HUES6 (cell line): ENCODE measurements around the gene UPB1.
"Not testable (repeated sequence)": the region's sequence is repeated elsewhere in the genome, so short reads cannot be mapped to it uniquely, and the experiment has no call there.

ENCODE experiments used
- H3K27ac ChIP-seq: 2 replicates; pipeline ENCODE4 v1.7.0; 2013; ENCODE audit warnings: low read depth, mild to moderate bottlenecking, low read length, inconsistent platforms
- H3K27me3 ChIP-seq: 2 replicates; pipeline ENCODE4 v1.6.1; 2013; ENCODE audit warnings: low read length; ENCODE audit not compliant: control insufficient read depth, insufficient read depth
- H3K36me3 ChIP-seq: 2 replicates; pipeline ENCODE4 v1.6.1; 2013; ENCODE audit warnings: low read length; ENCODE audit not compliant: control insufficient read depth, insufficient read depth
- H3K4me1 ChIP-seq: 2 replicates; pipeline ENCODE4 v1.6.1; 2013; ENCODE audit warnings: low read length; ENCODE audit not compliant: control insufficient read depth, insufficient read depth
- H3K4me3 ChIP-seq: 2 replicates; pipeline ENCODE4 v1.5.1; 2013; ENCODE audit warnings: low read depth, low read length
- H3K9ac ChIP-seq: one replicate; pipeline ENCODE4 v1.6.1; 2013; ENCODE audit warnings: mild to moderate bottlenecking, low read length
- H3K9me3 ChIP-seq: 2 replicates; pipeline ENCODE4 v1.6.1; 2013; ENCODE audit warnings: low read depth, low read length; ENCODE audit not compliant: control insufficient read depth, insufficient read depth

Gene UPB1

DNA sequence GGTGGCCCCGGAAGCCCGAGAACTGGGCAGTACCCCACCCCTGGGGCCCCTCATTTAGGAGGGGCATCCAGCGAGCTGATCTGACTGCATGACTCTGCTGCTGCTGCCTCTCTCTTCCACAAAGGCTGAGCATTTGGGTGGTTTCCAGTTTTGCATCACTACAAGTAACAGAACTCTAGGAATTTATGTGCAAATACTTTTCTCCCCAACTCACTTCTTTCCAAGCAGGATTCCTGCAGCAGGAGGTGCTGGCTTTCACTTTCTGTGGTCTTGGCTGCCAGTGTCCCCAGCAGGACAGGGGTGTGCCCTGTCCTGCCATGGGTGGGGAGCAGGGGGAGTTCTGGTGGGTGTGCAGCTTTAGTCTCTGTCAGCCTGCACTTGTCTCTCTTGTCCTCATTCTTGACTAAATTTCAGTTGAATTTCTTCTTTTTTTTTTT, 21.2 kb downstream of the UPB1 start:
- H3K36me3 ChIP-seq = no peaks in the 10 kb centered on the region
- peak overlapping the region; percentile 25; the same call in 1 of the 2 replicates for H3K27ac ChIP-seq
- no peak overlapping the region for H3K4me3 ChIP-seq
- no peak overlapping the region for H3K9ac ChIP-seq
- H3K9me3 ChIP-seq = no peaks in the 10 kb centered on the region
- H3K27me3 ChIP-seq = no peaks in the 10 kb centered on the region
- H3K4me1 ChIP-seq = peaks cover 10% of the 10 kb centered on the region; the same call in 1 of the 2 replicates

DNA sequence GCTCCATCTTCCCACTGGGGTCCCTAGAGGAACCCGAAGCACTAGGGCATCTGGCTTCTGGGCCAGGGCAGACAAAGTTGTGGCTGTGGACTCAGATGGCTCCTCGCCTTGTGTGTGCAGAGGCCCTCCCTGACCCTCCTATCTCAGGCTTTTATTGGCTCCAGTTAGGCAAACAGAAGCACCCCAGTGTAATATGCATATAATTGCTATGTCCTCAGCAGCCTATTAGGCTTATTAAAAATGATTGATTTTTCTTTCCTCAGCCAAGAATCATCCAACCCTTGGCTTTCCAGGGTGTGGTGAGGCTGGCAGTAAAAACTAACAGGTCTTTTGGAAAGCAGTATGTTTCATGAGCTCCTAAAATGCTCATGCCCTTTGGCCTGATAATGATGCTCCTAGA, 22.3 kb downstream of the UPB1 start:
- Histone ChIP-seq H3K9me3 (no peaks in the 10 kb centered on the region), H3K4me1 (peaks cover 17% of the 10 kb centered on the region), H3K36me3 (no peaks in the 10 kb centered on the region), H3K27ac (no peak overlapping the region), H3K27me3 (no peaks in the 10 kb centered on the region), H3K4me3 (no peak overlapping the region), H3K9ac (no peak overlapping the region)

DNA sequence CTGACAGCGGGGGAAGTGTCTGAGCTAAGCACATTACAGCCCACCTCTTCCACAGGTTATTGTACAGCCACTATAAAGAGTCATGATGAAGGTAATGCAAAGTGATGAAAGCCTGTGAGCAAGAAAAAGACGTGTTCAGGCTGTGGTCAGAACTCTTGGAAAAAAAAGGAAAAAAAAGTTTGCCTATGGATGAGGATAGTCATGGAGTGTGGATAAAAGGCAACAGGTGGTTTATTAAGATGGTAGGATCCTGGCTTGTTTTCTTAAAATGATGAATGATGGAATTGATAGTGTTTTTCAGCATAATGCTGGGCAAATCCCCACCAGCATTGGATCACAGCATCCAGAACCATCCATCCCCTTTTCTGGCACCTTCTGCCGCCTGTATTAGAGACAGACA, 23.1 kb downstream of the UPB1 start:
- Histone ChIP-seq H3K4me1 (peaks cover 17% of the 10 kb centered on the region), H3K9me3 (no peaks in the 10 kb centered on the region), H3K4me3 (no peak overlapping the region), H3K9ac (no peak overlapping the region), H3K36me3 (no peaks in the 10 kb centered on the region), H3K27ac (no peak overlapping the region), H3K27me3 (no peaks in the 10 kb centered on the region)

DNA sequence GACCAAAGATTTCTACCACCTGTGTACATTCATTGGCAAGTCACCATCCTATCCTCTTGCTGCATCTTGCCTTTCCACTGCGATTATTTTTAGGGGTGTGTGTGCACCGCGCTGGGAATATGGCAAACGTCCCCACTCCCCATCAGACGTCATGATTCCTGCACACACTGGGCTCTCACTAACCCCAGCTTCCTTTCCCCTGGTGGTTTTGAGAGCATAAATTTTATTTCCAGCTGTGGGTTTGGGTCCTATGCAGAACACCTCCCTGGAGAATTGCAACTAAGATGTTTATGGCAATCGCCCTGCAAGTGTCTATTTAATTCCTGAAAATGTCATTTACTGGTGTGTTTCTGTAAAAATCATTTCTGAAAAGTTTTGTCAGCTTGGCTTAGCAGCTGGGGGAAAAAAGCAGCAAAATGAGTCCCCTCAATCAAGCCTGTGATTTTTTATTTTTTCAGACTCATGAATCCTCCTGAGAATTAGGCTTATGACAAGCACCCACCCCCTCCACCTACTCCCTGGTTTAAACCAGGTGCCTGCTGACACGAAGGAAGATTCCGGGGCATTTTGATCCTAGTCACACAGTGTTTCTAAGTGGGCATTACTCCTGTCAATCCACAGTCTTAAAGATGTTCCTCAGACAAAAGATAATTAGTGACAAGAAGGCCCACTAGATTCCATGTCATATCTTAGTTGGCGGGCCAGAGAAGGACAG, 23.8 kb downstream of the UPB1 start:
- peaks cover 17% of the 10 kb centered on the region for H3K4me1 ChIP-seq
- no peak overlapping the region for H3K27ac ChIP-seq
- H3K36me3 ChIP-seq = no peaks in the 10 kb centered on the region
- H3K9ac ChIP-seq = no peak overlapping the region
- H3K9me3 ChIP-seq = no peaks in the 10 kb centered on the region
- H3K27me3 ChIP-seq = no peaks in the 10 kb centered on the region
- H3K4me3 ChIP-seq = no peak overlapping the region

DNA sequence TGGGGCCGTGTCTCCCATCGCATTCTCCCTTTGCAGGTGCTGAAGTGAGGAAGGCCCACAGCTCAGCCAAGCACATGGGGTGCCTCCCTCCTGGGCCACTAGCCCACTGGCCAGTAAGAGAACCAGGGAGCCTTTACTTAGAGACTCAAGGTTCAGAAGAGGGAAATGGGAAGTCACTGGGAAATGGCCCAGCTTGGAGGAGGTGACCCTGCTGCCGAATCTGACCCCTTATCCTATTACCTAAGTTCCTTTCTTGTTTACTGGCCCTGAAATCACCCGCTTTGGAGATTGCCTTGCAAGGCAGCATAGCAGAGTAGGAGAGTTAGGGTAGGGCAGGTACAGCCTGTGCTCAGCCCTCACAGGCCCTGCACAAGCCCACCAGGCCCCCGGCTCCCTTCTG, 24.4 kb downstream of the UPB1 start:
- Histone ChIP-seq H3K9me3 (no peaks in the 10 kb centered on the region), H3K27me3 (no peaks in the 10 kb centered on the region), H3K36me3 (no peaks in the 10 kb centered on the region), H3K9ac (no peak overlapping the region), H3K4me3 (no peak overlapping the region), H3K27ac (no peak overlapping the region), H3K4me1 (peaks cover 17% of the 10 kb centered on the region)

DNA sequence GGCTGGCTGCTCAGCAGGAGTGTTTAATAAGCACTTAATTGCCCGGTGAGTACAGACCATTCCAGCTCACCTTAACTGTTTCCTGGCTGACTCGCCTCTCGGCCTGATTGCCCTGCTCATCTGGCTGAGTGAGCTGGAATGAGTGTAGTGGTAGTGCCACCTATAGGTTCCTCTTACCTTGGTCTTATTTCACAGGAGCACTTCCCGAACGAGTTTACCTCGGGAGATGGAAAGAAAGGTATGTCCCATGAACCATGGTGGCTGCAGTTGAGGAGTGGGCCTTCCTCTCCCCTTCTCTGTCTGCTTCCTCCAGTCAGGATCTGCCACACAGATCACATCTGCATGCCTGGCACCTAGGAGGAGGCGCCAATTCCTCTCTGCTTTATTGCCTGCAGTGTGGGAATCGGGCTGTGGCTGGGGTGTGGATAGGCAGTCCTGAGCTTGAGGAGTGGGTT, 26.7 kb downstream of the UPB1 start:
- Histone ChIP-seq H3K9ac (no peak overlapping the region), H3K9me3 (no peaks in the 10 kb centered on the region), H3K27me3 (no peaks in the 10 kb centered on the region), H3K36me3 (no peaks in the 10 kb centered on the region), H3K27ac (no peak overlapping the region), H3K4me3 (no peak overlapping the region), H3K4me1 (peaks cover 10% of the 10 kb centered on the region)

DNA sequence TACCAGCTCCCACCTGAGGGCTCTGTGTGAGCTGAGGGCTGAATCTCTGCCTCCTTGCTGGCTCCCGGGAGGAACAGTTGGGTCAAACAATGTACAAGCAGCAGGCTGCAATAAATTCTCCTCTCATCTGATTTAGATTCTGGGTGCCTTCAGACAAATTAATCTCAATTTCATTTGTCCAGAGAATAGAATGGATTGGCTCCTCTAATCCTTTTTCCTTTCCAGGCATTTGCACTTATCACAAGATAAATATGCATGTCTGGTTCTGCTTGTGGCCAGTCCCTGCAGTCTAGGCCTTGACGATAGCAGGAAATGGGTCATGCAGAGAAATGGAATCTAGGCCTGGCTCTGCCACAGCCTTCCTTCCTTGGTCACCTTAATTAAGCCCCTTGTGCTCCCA, 28.7 kb downstream of the UPB1 start:
- Histone ChIP-seq H3K9ac (no peak overlapping the region), H3K4me3 (no peak overlapping the region), H3K27me3 (no peaks in the 10 kb centered on the region), H3K36me3 (no peaks in the 10 kb centered on the region), H3K9me3 (no peaks in the 10 kb centered on the region), H3K4me1 (peaks cover 7% of the 10 kb centered on the region), H3K27ac (no peak overlapping the region)

DNA sequence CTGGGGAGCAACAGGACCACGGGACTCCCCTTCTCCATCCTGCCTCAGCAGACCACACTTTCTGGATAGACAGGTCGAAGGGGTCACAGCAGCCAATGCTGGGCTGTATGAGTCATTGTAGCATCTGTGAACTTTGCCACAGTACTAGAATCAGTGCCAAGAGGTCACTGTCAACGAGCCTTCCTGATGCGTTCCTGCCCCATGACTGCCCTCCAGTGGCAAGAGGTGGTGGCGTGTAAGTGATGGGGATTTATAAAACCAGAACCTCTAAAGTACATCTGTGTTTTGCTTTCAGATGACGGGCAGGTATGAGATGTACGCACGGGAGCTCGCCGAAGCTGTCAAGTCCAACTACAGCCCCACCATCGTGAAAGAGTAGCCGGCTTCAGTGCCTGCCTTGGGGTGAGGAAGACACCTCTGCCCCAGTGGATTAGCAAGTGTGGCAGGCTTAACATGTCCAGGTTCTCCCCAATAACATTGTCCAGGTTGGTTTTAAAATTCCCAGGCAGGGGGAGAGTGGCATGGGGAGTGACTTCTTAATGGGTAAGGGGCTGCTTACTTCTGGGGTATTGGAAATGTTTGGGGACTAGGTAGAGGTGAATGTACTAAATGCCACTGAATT, 30.4 kb downstream of the UPB1 start:
- Histone ChIP-seq H3K9ac (no peak overlapping the region), H3K27me3 (no peaks in the 10 kb centered on the region), H3K27ac (no peak overlapping the region), H3K4me3 (no peak overlapping the region), H3K36me3 (no peaks in the 10 kb centered on the region), H3K4me1 (peaks cover 7% of the 10 kb centered on the region), H3K9me3 (no peaks in the 10 kb centered on the region)

DNA sequence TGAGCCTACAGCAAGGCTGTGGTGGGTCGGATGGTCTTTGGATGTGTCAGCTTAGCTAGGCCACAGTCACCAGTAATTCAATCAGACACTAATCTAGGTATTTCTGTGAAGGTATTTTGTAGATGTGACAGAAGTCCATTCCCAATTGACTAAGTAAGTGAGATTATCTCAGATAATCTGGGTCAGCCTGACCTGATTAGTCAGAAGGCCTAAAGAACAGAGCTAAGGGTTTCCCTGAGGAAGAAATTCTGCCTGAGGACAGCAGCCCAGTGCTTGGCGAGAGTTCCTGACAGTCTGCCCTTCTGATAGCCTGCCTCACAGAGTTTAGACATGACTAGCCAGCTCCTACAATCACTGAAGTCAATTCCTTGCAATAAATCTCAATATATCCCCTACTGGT, 31.1 kb downstream of the UPB1 start:
- Histone ChIP-seq H3K9me3 (no peaks in the 10 kb centered on the region), H3K27ac (no peak overlapping the region), H3K4me1 (peaks cover 7% of the 10 kb centered on the region), H3K36me3 (no peaks in the 10 kb centered on the region), H3K27me3 (no peaks in the 10 kb centered on the region), H3K9ac (no peak overlapping the region), H3K4me3 (no peak overlapping the region)

DNA sequence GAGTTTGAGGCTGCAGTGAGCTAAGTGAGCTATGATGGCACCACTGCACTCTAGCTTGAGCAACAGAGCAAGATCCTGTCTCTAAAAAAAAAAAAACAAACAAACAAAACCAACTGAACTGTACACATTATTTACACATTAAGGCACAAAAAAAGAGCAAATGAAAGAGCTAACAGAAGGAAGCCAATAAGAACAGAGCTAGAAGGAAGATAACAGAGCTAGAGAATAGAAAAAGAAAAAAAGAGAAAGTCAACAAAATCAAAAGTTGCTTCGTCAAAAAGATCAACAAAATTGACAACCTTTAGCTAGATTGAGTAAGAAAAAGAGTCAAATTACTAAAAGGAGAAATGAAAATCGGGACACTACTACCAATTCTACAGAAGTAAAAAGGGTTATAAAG, 34.8 kb downstream of the UPB1 start:
- no peak overlapping the region for H3K4me3 ChIP-seq
- no peaks in the 10 kb centered on the region for H3K27me3 ChIP-seq
- H3K9ac ChIP-seq = no peak overlapping the region
- H3K36me3 ChIP-seq = no peaks in the 10 kb centered on the region
- no peak overlapping the region for H3K27ac ChIP-seq
- H3K9me3 ChIP-seq = no peaks in the 10 kb centered on the region
- no peaks in the 10 kb centered on the region for H3K4me1 ChIP-seq

DNA sequence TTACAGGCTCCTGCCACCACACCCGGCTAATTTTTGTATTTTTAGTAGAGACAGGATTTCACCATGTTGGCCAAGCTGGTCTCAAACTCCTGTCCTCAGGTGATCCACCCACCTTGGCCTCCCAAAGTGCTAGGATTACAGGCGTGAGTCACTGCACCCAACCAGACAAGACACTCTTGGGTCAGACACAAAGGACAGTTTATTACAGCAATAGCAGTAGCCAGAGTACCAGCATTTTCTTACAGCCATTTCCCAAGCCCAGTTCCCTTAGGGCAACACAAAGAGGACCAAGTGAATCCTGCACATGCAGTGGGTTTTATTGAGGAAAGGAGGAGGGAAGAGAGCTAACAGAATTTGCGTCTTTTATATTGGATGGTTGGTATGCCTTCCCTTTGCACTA, 35.8 kb downstream of the UPB1 start:
- not testable (repeated sequence) for H3K36me3 ChIP-seq, H3K4me3 ChIP-seq, H3K27me3 ChIP-seq, H3K4me1 ChIP-seq, H3K27ac ChIP-seq, H3K9me3 ChIP-seq, H3K9ac ChIP-seq
